ENCODE data around the gene CTNNA1. TPM values are rescaled to one million over a fixed set of nuclear protein-coding genes. Genes with fewer than 3 reads are reported as not detected.

CTNNA1 gene
- total RNA-seq, 1 donor from 2014 or later: 397 TPM

GRCh38 chr5:138949223-138949574, 196.0 kb downstream of the CTNNA1 start:
- Histone ChIP-seq H3K4me3 (ENCODE audit: low read depth, low read length) (no peak overlapping the region), H3K36me3 (ENCODE audit: control insufficient read depth, insufficient read depth, low read length) (no peaks in the 10 kb centered on the region), H3K27me3 (ENCODE audit: control insufficient read depth, insufficient read depth, low read length) (no peaks in the 10 kb centered on the region)
- no peak for TF ChIP-seq CTCF (IDR thresholded peaks at IDR 0.05; ENCODE audit: insufficient read depth, low read length, poor library complexity, severe bottlenecking)
- no peak for DNase-seq (ENCODE audit: low read depth)

- Histone ChIP-seq H3K27me3 (ENCODE audit: control insufficient read depth, insufficient read depth, low read length) (no peaks in the 10 kb centered on the region), H3K4me3 (ENCODE audit: low read depth, low read length) (no peak overlapping the region), H3K36me3 (ENCODE audit: control insufficient read depth, insufficient read depth, low read length) (no peaks in the 10 kb centered on the region)
- TF ChIP-seq CTCF (IDR thresholded peaks at IDR 0.05; ENCODE audit: insufficient read depth, low read length, poor library complexity, severe bottlenecking): no peak
- DNase-seq (ENCODE audit: low read depth): no peak
Measured at GRCh38 chr5:138949988-138950387, 196.8 kb downstream of the CTNNA1 start.

- H3K27me3 ChIP-seq (ENCODE audit: control insufficient read depth, insufficient read depth, low read length): no peaks in the 10 kb centered on the region
- no peak overlapping the region for H3K4me3 ChIP-seq (ENCODE audit: low read depth, low read length)
- no peaks in the 10 kb centered on the region for H3K36me3 ChIP-seq (ENCODE audit: control insufficient read depth, insufficient read depth, low read length)
- no peak for TF ChIP-seq CTCF (IDR thresholded peaks at IDR 0.05; ENCODE audit: insufficient read depth, low read length, poor library complexity, severe bottlenecking)
- DNase-seq (ENCODE audit: low read depth): no peak
Measured at GRCh38 chr5:138950421-138951031, 197.3 kb downstream of the CTNNA1 start.

- no peaks in the 10 kb centered on the region for H3K36me3 ChIP-seq (ENCODE audit: control insufficient read depth, insufficient read depth, low read length)
- no peak for DNase-seq (ENCODE audit: low read depth)
- no peak for TF ChIP-seq CTCF (IDR thresholded peaks at IDR 0.05; ENCODE audit: insufficient read depth, low read length, poor library complexity, severe bottlenecking)
Measured at GRCh38 chr5:138951091-138951985, 198.1 kb downstream of the CTNNA1 start.

GRCh38 chr5:138951986-138952735, 198.9 kb downstream of the CTNNA1 start:
- no peak for TF ChIP-seq CTCF (IDR thresholded peaks at IDR 0.05; ENCODE audit: insufficient read depth, low read length, poor library complexity, severe bottlenecking)
- no peaks in the 10 kb centered on the region for H3K27me3 ChIP-seq (ENCODE audit: control insufficient read depth, insufficient read depth, low read length)
- H3K4me3 ChIP-seq (ENCODE audit: low read depth, low read length): no peak overlapping the region
- no peak for DNase-seq (ENCODE audit: low read depth)
- no peaks in the 10 kb centered on the region for H3K36me3 ChIP-seq (ENCODE audit: control insufficient read depth, insufficient read depth, low read length)

More at GRCh38 chr5:138951091-138951985, 198.1 kb downstream of the CTNNA1 start:
- H3K4me3 ChIP-seq (ENCODE audit: low read depth, low read length): no peak overlapping the region
- H3K27me3 ChIP-seq (ENCODE audit: control insufficient read depth, insufficient read depth, low read length): no peaks in the 10 kb centered on the region

Data from kidney epithelial cell (primary cell).